CMK (cell line): ENCODE data around the gene FAM217A.

Source experiments
- DNase-seq: peaks from one replicate; pipeline ENCODE4 v3.0.0-alpha.2; 2010; ENCODE audit warnings: low read depth

The FAM217A gene

GRCh38 chr6:4084444-4085331 is 5.8 kb upstream of the FAM217A start:
- DNase-seq: no peak

DNA sequence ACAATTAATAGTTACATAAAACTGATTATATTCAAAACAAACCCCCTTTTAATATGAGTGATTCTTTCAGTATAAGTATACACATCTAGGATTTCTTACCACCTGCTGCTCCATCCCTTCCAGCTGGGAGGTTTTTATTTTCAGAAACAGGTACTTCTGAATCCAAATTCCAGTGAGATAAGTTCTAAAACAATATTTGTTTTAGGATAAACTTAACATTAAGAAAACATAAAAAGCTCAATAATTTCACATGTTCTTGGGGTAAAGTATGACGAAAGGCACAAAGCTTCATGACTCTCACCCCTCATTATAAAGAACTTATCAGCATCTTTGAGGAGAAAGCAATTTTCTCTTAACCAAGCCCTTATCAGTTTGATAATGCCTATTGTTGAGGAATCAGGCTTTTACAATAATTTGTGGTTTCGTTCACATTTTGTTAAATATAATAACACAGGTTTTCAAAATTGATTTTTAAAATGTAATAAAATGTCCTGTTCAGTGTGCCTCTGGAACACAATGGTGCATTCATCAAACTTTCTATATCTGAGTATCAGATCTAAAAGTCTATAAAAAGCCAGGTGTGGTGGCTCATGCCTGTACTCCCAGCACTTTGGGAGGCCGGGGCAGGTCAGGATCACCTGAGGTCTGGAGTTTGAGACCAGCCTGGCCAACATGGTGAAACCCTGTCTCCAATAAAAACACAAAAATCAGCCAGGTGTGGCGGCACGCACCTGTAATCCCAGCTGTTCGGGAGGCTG is 4.3 kb downstream of the FAM217A start:
- DNase-seq: no peak

GRCh38 chr6:4071330-4071729 is 7.6 kb downstream of the FAM217A start:
- DNase-seq: no peak

- DNase-seq: no peak
Observed at GRCh38 chr6:4069199-4069598, 9.7 kb downstream of the FAM217A start.

GRCh38 chr6:4067673-4068072 is 11.3 kb downstream of the FAM217A start:
- no peak for DNase-seq

DNA sequence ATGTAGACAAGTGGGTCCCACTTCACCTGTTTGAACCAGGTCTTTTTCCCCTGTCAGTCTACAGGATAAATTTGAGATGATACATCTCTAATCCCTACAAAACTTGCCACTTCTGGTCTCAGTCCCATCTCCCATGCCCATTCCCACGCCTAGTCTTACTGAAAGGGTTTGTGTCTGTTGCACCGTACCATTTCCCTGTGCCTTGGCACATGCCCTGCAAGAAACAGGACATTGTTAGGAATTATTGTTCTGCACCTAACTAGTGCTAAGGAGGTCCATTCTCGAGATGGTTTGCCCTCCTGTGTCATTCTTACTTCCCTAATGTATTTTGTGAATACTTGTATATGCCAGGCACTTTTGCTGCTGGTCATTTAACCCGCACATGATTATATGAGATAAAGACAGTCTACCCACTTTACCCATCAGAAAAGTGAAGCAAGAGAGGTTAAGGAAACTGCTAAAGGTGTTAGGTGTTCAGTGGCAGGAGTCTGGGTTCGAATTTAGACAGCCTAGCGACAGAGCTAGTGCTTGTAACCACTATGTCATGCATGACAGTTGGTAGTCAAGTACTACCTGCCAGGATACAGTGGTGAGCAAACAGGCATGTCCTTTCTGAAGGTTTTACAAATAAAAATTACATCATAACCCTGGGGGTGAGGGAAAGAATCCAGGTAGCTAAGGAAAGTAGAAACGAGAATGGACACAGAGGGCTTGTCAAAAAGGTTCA is 12.7 kb downstream of the FAM217A start:
- no peak for DNase-seq

GRCh38 chr6:4059115-4059777 is 19.7 kb downstream of the FAM217A start:
- no peak for DNase-seq

DNA sequence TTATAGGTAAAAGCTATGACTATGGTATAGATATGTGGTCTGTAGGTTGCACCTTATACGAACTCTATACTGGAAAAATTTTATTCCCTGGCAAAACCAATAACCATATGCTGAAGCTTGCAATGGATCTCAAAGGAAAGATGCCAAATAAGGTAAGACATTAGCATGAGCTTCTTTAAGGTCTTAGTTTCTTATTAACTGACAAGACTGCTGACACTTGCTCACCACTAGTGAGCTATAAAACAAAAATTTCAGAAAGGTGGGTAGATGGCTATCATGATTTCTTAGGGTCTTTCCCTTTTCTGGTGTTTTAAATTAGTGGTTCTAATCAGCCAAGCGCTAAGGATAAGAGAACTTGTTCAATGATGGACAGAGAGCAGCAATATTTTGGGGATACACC is 21.9 kb downstream of the FAM217A start:
- DNase-seq: no peak

DNA sequence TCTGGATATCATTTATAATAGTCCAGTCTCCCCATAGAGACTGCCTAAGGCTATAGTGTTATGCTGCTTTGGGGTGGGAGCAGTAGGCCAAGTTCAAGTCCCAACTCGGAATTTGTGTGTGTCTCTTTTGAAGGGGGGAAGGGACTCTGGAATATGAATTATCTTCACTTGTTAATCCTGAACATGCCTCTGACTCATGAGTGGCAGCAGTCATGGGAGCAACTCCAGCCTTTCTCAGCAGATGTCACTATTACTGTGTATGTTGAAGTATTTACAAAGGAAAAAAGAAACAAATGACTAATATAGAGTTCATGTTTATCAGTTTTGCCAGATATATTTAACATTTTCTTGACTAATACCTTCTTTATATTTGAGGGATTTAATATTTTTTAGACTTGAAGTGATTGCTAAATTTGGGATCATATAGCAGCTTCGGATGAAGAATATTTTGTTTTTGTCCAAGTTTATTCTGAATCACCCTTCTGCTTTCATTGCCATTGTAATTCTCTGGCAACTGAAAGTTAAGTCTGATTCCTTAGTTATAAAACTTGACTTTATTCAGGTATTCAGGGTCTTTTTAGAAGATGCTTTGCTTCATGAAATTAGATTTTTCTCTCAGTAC is 23.4 kb downstream of the FAM217A start:
- no peak for DNase-seq

GRCh38 chr6:4049246-4049645 is 29.7 kb downstream of the FAM217A start:
- no peak for DNase-seq

DNA sequence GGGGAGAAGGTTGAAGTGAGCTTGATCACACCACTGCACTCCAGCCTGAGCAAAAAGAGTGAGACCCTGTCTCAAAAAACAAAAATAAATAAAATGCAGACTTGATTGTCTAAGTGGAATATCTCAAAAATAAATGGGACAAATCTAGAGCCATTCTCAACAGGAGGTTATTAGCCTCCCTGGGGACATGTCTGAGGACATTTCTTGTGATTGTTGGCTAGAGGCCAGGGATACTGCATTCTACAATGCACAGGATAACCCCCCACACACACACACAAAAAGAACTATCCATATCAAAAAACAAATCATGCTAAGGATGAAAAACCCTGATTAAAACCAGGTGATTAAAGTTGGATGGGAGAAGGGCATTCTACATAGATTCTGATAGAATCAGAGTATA is 37.5 kb downstream of the FAM217A start:
- no peak for DNase-seq

DNA sequence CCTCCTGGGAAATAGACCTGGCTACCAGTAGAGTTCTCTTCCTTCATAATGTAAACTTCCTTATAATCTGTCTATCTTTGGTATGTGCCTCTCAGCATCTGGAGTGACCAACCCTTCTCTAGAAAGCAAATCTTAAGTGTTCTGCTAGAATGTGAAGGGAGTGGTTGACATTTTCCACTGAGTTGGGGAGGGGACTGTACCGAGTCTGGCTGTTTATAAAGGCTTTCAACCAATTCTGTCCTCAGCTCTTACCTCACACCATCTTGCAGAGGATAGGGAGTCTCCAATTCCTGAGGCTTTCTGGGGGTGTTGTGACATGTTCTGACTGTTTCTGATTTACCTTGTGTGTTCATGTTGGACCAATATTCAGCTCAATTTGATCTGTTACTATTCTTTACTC is 39.6 kb downstream of the FAM217A start:
- no peak for DNase-seq

DNA sequence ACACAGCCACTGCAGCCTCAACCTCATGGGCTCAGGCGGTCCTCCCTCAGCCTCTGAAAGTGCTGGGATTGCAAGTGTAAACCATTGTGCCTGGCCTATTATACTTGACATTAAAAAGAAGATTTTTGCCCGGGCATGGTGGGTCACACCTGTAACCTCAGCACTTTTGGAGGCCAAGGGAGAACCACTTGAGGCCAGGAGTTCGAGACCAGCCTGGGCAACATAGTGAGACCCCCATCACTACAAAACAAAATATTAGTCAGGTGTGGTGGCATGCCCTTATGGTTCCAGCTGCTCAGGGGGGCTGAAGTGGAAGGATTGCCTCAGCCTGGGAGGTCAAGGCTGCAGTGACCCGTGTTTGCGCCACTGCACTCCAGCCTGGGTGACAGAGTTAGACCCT is 42.4 kb downstream of the FAM217A start:
- DNase-seq: no peak

GRCh38 chr6:4032475-4032874 is 46.5 kb downstream of the FAM217A start:
- no peak for DNase-seq

GRCh38 chr6:4031442-4031841 is 47.5 kb downstream of the FAM217A start:
- no peak for DNase-seq

- DNase-seq: no peak
Observed at GRCh38 chr6:4030669-4031068, 48.3 kb downstream of the FAM217A start.

DNA sequence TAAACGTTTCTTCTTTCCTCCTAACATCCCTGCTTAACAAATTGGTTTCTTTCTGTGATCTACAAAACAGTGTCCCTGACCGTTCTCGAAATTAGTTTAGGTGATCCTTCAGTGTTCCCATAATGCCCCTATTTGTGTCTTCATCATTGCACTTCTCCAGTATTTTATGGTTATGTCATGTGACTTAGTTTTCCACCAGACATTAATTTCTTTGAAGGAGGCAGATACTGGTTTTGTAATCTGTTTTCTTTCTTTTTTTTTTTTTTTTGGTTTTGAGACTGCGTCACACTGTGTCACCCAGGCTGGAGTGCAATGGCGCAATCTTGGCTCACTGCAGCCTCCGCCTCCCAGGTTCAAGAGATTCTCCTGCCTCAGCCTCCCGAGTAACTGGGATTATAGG is 49.2 kb downstream of the FAM217A start:
- no peak for DNase-seq

GRCh38 chr6:4028051-4028450 is 50.9 kb downstream of the FAM217A start:
- no peak for DNase-seq

GRCh38 chr6:4025681-4026080 is 53.3 kb downstream of the FAM217A start:
- DNase-seq: no peak

GRCh38 chr6:4023240-4023639 is 55.7 kb downstream of the FAM217A start:
- DNase-seq: no peak

- no peak for DNase-seq
Observed at GRCh38 chr6:4021854-4022695, 56.9 kb downstream of the FAM217A start.
